ENCODE measurements around the gene MGAT4C.

- TF ChIP-seq POLR2AphosphoS5 (IDR thresholded peaks at IDR 0.05; ENCODE audit: low read depth, low read length) (no peak), POLR2A (IDR thresholded peaks at IDR 0.05; ENCODE audit: low read depth, low read length) (no peak), TAF1 (IDR thresholded peaks at IDR 0.05; ENCODE audit: borderline replicate concordance, low read depth, low read length) (no peak)
Observed at GRCh38 chr12:85963326-85963725, 292.9 kb downstream of the MGAT4C start.
